ENCODE results near the gene C4orf50.

C4orf50 gene

DNA sequence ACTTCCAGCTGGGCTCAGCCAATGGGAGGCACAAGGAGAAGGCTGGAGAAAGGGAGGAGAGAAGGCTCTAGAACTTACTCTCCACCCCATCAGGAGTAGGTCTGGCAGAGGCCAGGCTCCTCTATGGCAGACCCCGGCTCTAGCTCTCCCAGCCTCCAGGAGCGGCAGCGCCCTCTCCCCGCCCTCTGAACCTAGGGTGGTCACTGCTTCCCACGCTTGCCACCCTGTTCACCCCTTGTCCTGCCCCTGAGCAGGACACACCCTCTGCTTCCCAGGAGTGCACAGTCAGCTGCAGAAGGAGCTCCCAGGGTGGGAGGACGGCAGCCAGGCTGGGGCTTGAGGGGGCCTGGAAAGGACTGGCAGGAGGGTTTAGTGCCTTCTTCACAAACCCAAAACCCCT, 72.3 kb downstream of the C4orf50 start:
- H4K20me1 ChIP-seq (ENCODE audit: insufficient read depth, low read length): no peaks in the 10 kb centered on the region; the same call in 1 of the 2 replicates
- no peaks in the 10 kb centered on the region for H3K9me3 ChIP-seq (ENCODE audit: insufficient read depth, low read length, severe bottlenecking)
- H2AFZ ChIP-seq (ENCODE audit: low read depth, low read length): no peak overlapping the region
- no peaks in the 10 kb centered on the region for H3K36me3 ChIP-seq (ENCODE audit: insufficient read depth, low read length)
- H3K79me2 ChIP-seq (ENCODE audit: insufficient read depth, low read length): no peaks in the 10 kb centered on the region
- H3K4me1 ChIP-seq (ENCODE audit: insufficient read depth, low read length): no peaks in the 10 kb centered on the region
- H3K27me3 ChIP-seq (ENCODE audit: insufficient read depth, low read length, poor library complexity): no peaks in the 10 kb centered on the region
- H3K27ac ChIP-seq (ENCODE audit: low read length): no peak overlapping the region
- DNase-seq (no peak), ATAC-seq (ENCODE audit: insufficient read depth, low read depth) (no peak)
- H3K4me2 ChIP-seq (ENCODE audit: insufficient read depth, low read length): no peak overlapping the region
- TF ChIP-seq CTCF (IDR thresholded peaks at IDR 0.05; ENCODE audit: borderline replicate concordance, extremely low read depth, low read length, poor library complexity, severe bottlenecking) (no peak), EZH2 (IDR thresholded peaks at IDR 0.05; ENCODE audit: borderline replicate concordance, low read depth, low read length, severe bottlenecking) (no peak)
- no peak overlapping the region for H3K4me3 ChIP-seq (ENCODE audit: low read depth in 1 of 2, low read length in 2 of 2)
- no peak overlapping the region for H3K9ac ChIP-seq (ENCODE audit: low read depth, low read length)

GRCh38 chr4:5945171-5945570, 73.1 kb downstream of the C4orf50 start:
- Histone ChIP-seq H4K20me1 (ENCODE audit: insufficient read depth, low read length) (no peaks in the 10 kb centered on the region; the same call in 1 of the 2 replicates), H3K4me2 (ENCODE audit: insufficient read depth, low read length) (no peak overlapping the region), H3K36me3 (ENCODE audit: insufficient read depth, low read length) (no peaks in the 10 kb centered on the region), H2AFZ (ENCODE audit: low read depth, low read length) (no peak overlapping the region), H3K4me3 (ENCODE audit: low read depth in 1 of 2, low read length in 2 of 2) (no peak overlapping the region), H3K27me3 (ENCODE audit: insufficient read depth, low read length, poor library complexity) (no peaks in the 10 kb centered on the region), H3K4me1 (ENCODE audit: insufficient read depth, low read length) (no peaks in the 10 kb centered on the region), H3K9ac (ENCODE audit: low read depth, low read length) (no peak overlapping the region), H3K27ac (ENCODE audit: low read length) (no peak overlapping the region), H3K9me3 (ENCODE audit: insufficient read depth, low read length, severe bottlenecking) (no peaks in the 10 kb centered on the region), H3K79me2 (ENCODE audit: insufficient read depth, low read length) (no peaks in the 10 kb centered on the region)
- ATAC-seq (ENCODE audit: insufficient read depth, low read depth) (no peak), DNase-seq (no peak)
- TF ChIP-seq CTCF (IDR thresholded peaks at IDR 0.05; ENCODE audit: borderline replicate concordance, extremely low read depth, low read length, poor library complexity, severe bottlenecking): no peak
- no peak for TF ChIP-seq EZH2 (IDR thresholded peaks at IDR 0.05; ENCODE audit: borderline replicate concordance, low read depth, low read length, severe bottlenecking)

- TF ChIP-seq CTCF (IDR thresholded peaks at IDR 0.05; ENCODE audit: borderline replicate concordance, extremely low read depth, low read length, poor library complexity, severe bottlenecking) (no peak), EZH2 (IDR thresholded peaks at IDR 0.05; ENCODE audit: borderline replicate concordance, low read depth, low read length, severe bottlenecking) (no peak)
- Histone ChIP-seq H3K9me3 (ENCODE audit: insufficient read depth, low read length, severe bottlenecking) (no peaks in the 10 kb centered on the region), H3K4me3 (ENCODE audit: low read depth in 1 of 2, low read length in 2 of 2) (no peak overlapping the region)
These were observed 74.7 kb downstream of the C4orf50 start for GRCh38 chr4:5943561-5943960.

GRCh38 chr4:5942947-5943346, 75.3 kb downstream of the C4orf50 start:
- no peak for DNase-seq
- Histone ChIP-seq H3K9me3 (ENCODE audit: insufficient read depth, low read length, severe bottlenecking) (no peaks in the 10 kb centered on the region), H3K36me3 (ENCODE audit: insufficient read depth, low read length) (no peaks in the 10 kb centered on the region), H3K27ac (ENCODE audit: low read length) (no peak overlapping the region), H3K79me2 (ENCODE audit: insufficient read depth, low read length) (no peaks in the 10 kb centered on the region), H3K4me2 (ENCODE audit: insufficient read depth, low read length) (no peak overlapping the region), H3K9ac (ENCODE audit: low read depth, low read length) (no peak overlapping the region), H3K4me1 (ENCODE audit: insufficient read depth, low read length) (no peaks in the 10 kb centered on the region), H3K4me3 (ENCODE audit: low read depth in 1 of 2, low read length in 2 of 2) (no peak overlapping the region), H4K20me1 (ENCODE audit: insufficient read depth, low read length) (no peaks in the 10 kb centered on the region; the same call in 1 of the 2 replicates), H2AFZ (ENCODE audit: low read depth, low read length) (no peak overlapping the region), H3K27me3 (ENCODE audit: insufficient read depth, low read length, poor library complexity) (no peaks in the 10 kb centered on the region)
- no peak for ATAC-seq (ENCODE audit: insufficient read depth, low read depth)
- TF ChIP-seq EZH2 (IDR thresholded peaks at IDR 0.05; ENCODE audit: borderline replicate concordance, low read depth, low read length, severe bottlenecking) (no peak), CTCF (IDR thresholded peaks at IDR 0.05; ENCODE audit: borderline replicate concordance, extremely low read depth, low read length, poor library complexity, severe bottlenecking) (no peak)

More at GRCh38 chr4:5943561-5943960, 74.7 kb downstream of the C4orf50 start:
- no peaks in the 10 kb centered on the region for H3K36me3 ChIP-seq (ENCODE audit: insufficient read depth, low read length)
- H2AFZ ChIP-seq (ENCODE audit: low read depth, low read length): no peak overlapping the region
- no peaks in the 10 kb centered on the region for H3K79me2 ChIP-seq (ENCODE audit: insufficient read depth, low read length)
- no peaks in the 10 kb centered on the region for H3K4me1 ChIP-seq (ENCODE audit: insufficient read depth, low read length)
- no peak overlapping the region for H3K4me2 ChIP-seq (ENCODE audit: insufficient read depth, low read length)
- no peak for DNase-seq
- no peaks in the 10 kb centered on the region for H3K27me3 ChIP-seq (ENCODE audit: insufficient read depth, low read length, poor library complexity)
- H3K27ac ChIP-seq (ENCODE audit: low read length): no peak overlapping the region
- ATAC-seq (ENCODE audit: insufficient read depth, low read depth): no peak
- no peak overlapping the region for H3K9ac ChIP-seq (ENCODE audit: low read depth, low read length)
- H4K20me1 ChIP-seq (ENCODE audit: insufficient read depth, low read length): no peaks in the 10 kb centered on the region; the same call in 1 of the 2 replicates

All from DND-41 (cell line).